ENCODE results near the gene NFKBIB.

DNA sequence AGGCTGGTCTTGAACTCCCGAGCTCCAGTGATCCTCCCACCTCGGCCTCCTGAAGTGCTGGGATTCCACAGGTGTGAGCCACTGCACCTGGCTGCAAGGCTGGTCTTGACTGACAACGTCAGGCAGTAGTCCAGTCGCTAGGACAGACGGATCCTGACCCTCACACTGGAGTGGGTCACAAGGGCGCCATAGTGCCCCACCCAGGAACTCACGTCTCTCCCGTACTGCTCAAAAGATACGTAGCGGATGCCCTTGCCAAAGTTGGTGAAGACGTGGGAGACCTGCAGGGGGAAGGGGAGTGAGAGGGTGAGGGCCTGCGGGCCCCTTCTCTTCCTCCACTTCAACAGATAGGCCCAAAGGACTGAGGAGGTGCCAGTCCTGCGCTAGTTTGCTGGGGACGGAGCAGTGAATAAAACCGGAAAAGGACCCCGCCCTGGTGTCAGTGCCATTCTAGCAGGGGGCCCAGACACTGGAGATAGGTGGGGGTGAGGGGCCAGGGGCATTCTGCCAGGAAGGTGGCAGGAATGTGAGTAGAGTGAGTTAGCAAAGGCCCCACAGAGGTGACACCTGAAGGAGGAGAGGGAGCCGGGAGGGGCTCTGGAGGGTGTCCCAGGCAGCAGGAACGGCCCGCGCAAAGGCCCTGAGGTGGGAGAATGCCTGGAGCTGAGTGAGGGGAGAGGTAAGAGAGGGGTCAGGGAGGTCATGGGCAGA, 42.9 kb downstream of the NFKBIB start:
- TF ChIP-seq, protein P1, sequence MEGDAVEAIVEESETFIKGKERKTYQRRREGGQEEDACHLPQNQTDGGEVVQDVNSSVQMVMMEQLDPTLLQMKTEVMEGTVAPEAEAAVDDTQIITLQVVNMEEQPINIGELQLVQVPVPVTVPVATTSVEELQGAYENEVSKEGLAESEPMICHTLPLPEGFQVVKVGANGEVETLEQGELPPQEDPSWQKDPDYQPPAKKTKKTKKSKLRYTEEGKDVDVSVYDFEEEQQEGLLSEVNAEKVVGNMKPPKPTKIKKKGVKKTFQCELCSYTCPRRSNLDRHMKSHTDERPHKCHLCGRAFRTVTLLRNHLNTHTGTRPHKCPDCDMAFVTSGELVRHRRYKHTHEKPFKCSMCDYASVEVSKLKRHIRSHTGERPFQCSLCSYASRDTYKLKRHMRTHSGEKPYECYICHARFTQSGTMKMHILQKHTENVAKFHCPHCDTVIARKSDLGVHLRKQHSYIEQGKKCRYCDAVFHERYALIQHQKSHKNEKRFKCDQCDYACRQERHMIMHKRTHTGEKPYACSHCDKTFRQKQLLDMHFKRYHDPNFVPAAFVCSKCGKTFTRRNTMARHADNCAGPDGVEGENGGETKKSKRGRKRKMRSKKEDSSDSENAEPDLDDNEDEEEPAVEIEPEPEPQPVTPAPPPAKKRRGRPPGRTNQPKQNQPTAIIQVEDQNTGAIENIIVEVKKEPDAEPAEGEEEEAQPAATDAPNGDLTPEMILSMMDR (IDR thresholded peaks at IDR 0.05; ENCODE audit: low read depth, low read length), result no peak
- no peak for TF ChIP-seq POLR2A (IDR thresholded peaks at IDR 0.05; ENCODE audit: extremely low read depth, insufficient read length)
